ENCODE results near the gene NR6A1.

GRCh38 chr9:124686918-124687317 is 84.2 kb downstream of the NR6A1 start:
- TF ChIP-seq CTCF (IDR thresholded peaks at IDR 0.05) (no peak), POLR2AphosphoS5 (IDR thresholded peaks at IDR 0.05) (no peak)
